ENCODE measurements around the gene C1orf115. TPM values are rescaled to one million over a fixed set of nuclear protein-coding genes. Genes with fewer than 3 reads are reported as not detected.

C1orf115 gene
- polyA plus RNA-seq, 1 donor (not counting 4 experiments of a cell fraction or from before 2014, with no cell fraction given): 0.72 TPM

- no peak for TF ChIP-seq EZH2 (IDR thresholded peaks at IDR 0.05; ENCODE audit: low read length)
- TF ChIP-seq CTCF (optimal IDR thresholded peaks at IDR 0.05 in 1 of 3, IDR thresholded peaks at IDR 0.05 in 1 of 3, conservative IDR thresholded peaks at IDR 0.05 in 1 of 3; ENCODE audit: extremely low read depth in 1 of 3, insufficient read depth in 2 of 3, low read length in 3 of 3): no peak
- no peak for DNase-seq (ENCODE audit: low read depth, low spot score)
- H3K27me3 ChIP-seq (ENCODE audit: control insufficient read depth, extremely low read depth, insufficient read depth, low read length): peaks cover 16% of the 10 kb centered on the region
- H2AFZ ChIP-seq (ENCODE audit: control insufficient read depth, low read length): no peak overlapping the region
- peaks cover 6% of the 10 kb centered on the region for H3K4me1 ChIP-seq (ENCODE audit: control insufficient read depth, extremely low read depth, insufficient read depth, low read length)
- FAIRE-seq: no peak
- H3K79me2 ChIP-seq (ENCODE audit: control insufficient read depth, insufficient read depth, low read length): no peaks in the 10 kb centered on the region
- no peak overlapping the region for H3K9ac ChIP-seq (ENCODE audit: control insufficient read depth, extremely low read depth, insufficient read depth, low read length)
- H3K27ac ChIP-seq (ENCODE audit: control insufficient read depth, insufficient read depth, low read length): no peak overlapping the region
- no peaks in the 10 kb centered on the region for H3K9me1 ChIP-seq (ENCODE audit: control insufficient read depth, extremely low read depth, insufficient read depth, low read length)
- no peak overlapping the region for H3K4me2 ChIP-seq (ENCODE audit: control insufficient read depth, extremely low read depth, insufficient read depth, low read depth, low read length)
- H3K4me3 ChIP-seq (ENCODE audit: control insufficient read depth in 2 of 3, extremely low read depth in 1 of 3, insufficient read depth in 2 of 3, low read depth in 1 of 3, low read length in 3 of 3): no peak overlapping the region
- no peaks in the 10 kb centered on the region for H4K20me1 ChIP-seq (ENCODE audit: control insufficient read depth, extremely low read depth, insufficient read depth, low read length)
- no peaks in the 10 kb centered on the region for H3K36me3 ChIP-seq (ENCODE audit: control insufficient read depth in 2 of 2, extremely low read depth in 1 of 2, insufficient read depth in 2 of 2, low read length in 2 of 2)
- dilution Hi-C loops (cut with MboI; ENCODE audit: extremely low pct_ligation_motif_present, low sequenced_read_pairs): no loop called here
- no peaks in the 10 kb centered on the region for H3K9me3 ChIP-seq (ENCODE audit: control insufficient read depth, low read depth, low read length)
Observed at GRCh38 chr1:220692436-220693228, 2.5 kb downstream of the C1orf115 start.

GRCh38 chr1:220694866-220695382 lies 4.8 kb downstream of the C1orf115 start:
- DNase-seq (ENCODE audit: low read depth, low spot score) (no peak), FAIRE-seq (no peak)
- H4K20me1 ChIP-seq (ENCODE audit: control insufficient read depth, extremely low read depth, insufficient read depth, low read length): no peaks in the 10 kb centered on the region
- no peaks in the 10 kb centered on the region for H3K9me1 ChIP-seq (ENCODE audit: control insufficient read depth, extremely low read depth, insufficient read depth, low read length)
- no peaks in the 10 kb centered on the region for H3K36me3 ChIP-seq (ENCODE audit: control insufficient read depth in 2 of 2, extremely low read depth in 1 of 2, insufficient read depth in 2 of 2, low read length in 2 of 2)
- peaks cover 2% of the 10 kb centered on the region for H3K4me1 ChIP-seq (ENCODE audit: control insufficient read depth, extremely low read depth, insufficient read depth, low read length)
- TF ChIP-seq EZH2 (IDR thresholded peaks at IDR 0.05; ENCODE audit: low read length): no peak
- TF ChIP-seq CTCF (optimal IDR thresholded peaks at IDR 0.05 in 1 of 3, IDR thresholded peaks at IDR 0.05 in 1 of 3, conservative IDR thresholded peaks at IDR 0.05 in 1 of 3; ENCODE audit: extremely low read depth in 1 of 3, insufficient read depth in 2 of 3, low read length in 3 of 3): no peak
- no peak overlapping the region for H3K9ac ChIP-seq (ENCODE audit: control insufficient read depth, extremely low read depth, insufficient read depth, low read length)
- H3K4me3 ChIP-seq (ENCODE audit: control insufficient read depth in 2 of 3, extremely low read depth in 1 of 3, insufficient read depth in 2 of 3, low read depth in 1 of 3, low read length in 3 of 3): no peak overlapping the region
- no peaks in the 10 kb centered on the region for H3K79me2 ChIP-seq (ENCODE audit: control insufficient read depth, insufficient read depth, low read length)
- no peak overlapping the region for H3K4me2 ChIP-seq (ENCODE audit: control insufficient read depth, extremely low read depth, insufficient read depth, low read depth, low read length)
- no peaks in the 10 kb centered on the region for H3K9me3 ChIP-seq (ENCODE audit: control insufficient read depth, low read depth, low read length)
- peaks cover 16% of the 10 kb centered on the region for H3K27me3 ChIP-seq (ENCODE audit: control insufficient read depth, extremely low read depth, insufficient read depth, low read length)
- no peak overlapping the region for H3K27ac ChIP-seq (ENCODE audit: control insufficient read depth, insufficient read depth, low read length)
- H2AFZ ChIP-seq (ENCODE audit: control insufficient read depth, low read length): no peak overlapping the region
- dilution Hi-C loops (cut with MboI; ENCODE audit: extremely low pct_ligation_motif_present, low sequenced_read_pairs): no loop called here

Data from keratinocyte (primary cell).